Measurements from ENCODE around the gene GPT2. TPM values are rescaled to one million over a fixed set of nuclear protein-coding genes. Genes with fewer than 3 reads are reported as not detected.

The GPT2 gene
- total RNA-seq, 2 experiments from 2014 or later, result 0.47 TPM; not detected in 1

DNA sequence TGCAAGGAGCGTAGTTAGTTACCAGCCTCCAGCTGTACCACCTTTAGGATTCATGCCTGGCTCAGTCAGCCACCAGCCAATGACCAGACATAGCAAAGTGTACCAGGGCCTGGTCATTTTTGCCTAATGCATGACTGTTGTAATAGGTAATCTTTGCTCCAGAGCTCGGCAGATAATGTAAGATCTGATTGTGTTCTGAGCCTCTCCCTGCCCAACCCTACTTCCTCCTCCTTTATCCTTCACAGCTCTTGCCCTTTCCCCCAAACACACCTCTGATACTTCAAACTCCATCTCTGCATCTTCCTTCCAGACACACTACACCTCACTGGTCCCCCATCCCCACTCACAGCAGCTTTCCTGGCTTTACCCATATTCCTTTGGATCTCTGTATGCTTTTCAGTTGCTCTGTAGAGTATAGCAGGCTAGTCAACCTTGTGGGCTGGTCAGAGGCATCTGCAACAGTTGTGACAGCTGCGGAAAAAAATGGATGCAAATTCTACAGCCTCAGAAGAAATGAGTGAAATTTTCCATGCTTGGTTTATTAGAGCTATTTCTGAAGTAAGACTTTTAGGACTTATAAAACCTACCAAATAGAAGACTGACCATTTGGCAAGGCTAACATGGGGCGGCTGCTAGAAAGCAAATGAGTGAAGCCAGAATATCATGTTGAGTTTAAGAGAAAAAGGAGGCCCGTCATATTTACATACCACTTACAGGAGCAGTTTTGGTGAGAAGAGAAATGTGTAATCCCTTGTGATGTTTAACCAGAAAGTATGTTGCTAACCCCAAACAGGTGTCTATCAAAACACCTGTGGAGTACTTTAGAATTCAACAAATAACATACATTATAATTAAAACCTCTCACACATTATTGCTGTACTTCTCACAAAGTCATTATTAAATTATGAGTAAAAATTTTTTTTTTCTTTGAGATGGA is 33.3 kb upstream of the GPT2 start:
- Mint-ChIP-seq H3K27ac (no peak overlapping the region), H3K27me3 (peaks cover 13% of the 10 kb centered on the region), H3K9me3 (no peaks in the 10 kb centered on the region), H3K4me3 (no peak overlapping the region), H3K36me3 (ENCODE audit: low read depth) (no peaks in the 10 kb centered on the region), H3K4me1 (ENCODE audit: low read depth) (no peaks in the 10 kb centered on the region)
- DNase-seq, result no peak
- Histone ChIP-seq H3K4me3 (ENCODE audit: low read length) (no peak overlapping the region), H3K27me3 (ENCODE audit: control insufficient read depth in 1 of 2, insufficient read depth in 2 of 2, low read length in 2 of 2) (peaks cover 3% of the 10 kb centered on the region in 2 experiments), H3K4me1 (ENCODE audit: insufficient read depth, low read length) (no peaks in the 10 kb centered on the region), H3K9me3 (ENCODE audit: control insufficient read depth in 1 of 2, insufficient read depth in 1 of 2, low read length in 2 of 2) (no peaks in the 10 kb centered on the region), H3K27ac (ENCODE audit: low read depth in 1 of 2, low read length in 2 of 2) (no peak overlapping the region), H3K36me3 (ENCODE audit: insufficient read depth, low read length) (no peaks in the 10 kb centered on the region)
- CTCF ChIA-PET, result no interaction called here
- intact Hi-C loops (cut with DNase I, micrococcal nuclease), result loop anchor here in 1 of 2 experiments (5.0 kb wide), 1 partner anchor 1311 kb away; no protein-coding TSS in a partner anchor
- TF ChIP-seq, protein P1, sequence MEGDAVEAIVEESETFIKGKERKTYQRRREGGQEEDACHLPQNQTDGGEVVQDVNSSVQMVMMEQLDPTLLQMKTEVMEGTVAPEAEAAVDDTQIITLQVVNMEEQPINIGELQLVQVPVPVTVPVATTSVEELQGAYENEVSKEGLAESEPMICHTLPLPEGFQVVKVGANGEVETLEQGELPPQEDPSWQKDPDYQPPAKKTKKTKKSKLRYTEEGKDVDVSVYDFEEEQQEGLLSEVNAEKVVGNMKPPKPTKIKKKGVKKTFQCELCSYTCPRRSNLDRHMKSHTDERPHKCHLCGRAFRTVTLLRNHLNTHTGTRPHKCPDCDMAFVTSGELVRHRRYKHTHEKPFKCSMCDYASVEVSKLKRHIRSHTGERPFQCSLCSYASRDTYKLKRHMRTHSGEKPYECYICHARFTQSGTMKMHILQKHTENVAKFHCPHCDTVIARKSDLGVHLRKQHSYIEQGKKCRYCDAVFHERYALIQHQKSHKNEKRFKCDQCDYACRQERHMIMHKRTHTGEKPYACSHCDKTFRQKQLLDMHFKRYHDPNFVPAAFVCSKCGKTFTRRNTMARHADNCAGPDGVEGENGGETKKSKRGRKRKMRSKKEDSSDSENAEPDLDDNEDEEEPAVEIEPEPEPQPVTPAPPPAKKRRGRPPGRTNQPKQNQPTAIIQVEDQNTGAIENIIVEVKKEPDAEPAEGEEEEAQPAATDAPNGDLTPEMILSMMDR (IDR thresholded peaks at IDR 0.05), result no peak
- POLR2A ChIA-PET, result no interaction called here
- ATAC-seq (ENCODE audit: poor library complexity), result no peak

DNA sequence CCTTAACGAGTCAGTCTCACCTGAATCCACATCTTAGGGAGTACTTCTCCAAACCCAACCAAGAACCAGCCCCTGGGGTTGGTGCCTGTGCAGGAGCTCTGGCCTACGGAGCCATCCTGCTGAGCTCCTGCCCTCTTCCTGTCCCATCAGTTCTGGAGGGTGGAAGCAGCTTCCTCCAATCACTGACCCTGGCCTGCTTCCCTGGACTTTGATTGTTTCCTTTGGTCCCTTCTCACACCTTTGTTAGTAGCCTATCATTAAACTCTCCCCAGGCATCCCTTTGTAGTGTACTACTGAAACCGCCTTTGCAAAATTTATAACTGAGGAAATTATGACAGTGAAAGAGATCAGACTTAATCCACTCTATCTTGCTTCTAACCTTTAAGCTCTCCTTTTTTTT is 32.0 kb upstream of the GPT2 start:
- H3K36me3 ChIP-seq (ENCODE audit: insufficient read depth, low read length), result no peaks in the 10 kb centered on the region
- H3K4me3 ChIP-seq (ENCODE audit: low read length), result no peak overlapping the region
- ChIA-PET CTCF (interaction anchor here (1.0 kb wide), 1 partner anchor 58 kb away, joined by 3 read pairs; no protein-coding TSS in a partner anchor), POLR2A (no interaction called here)
- no peak overlapping the region for H3K27ac ChIP-seq (ENCODE audit: low read depth in 1 of 2, low read length in 2 of 2)
- DNase-seq, result no peak
- Mint-ChIP-seq H3K27ac (no peak overlapping the region), H3K4me1 (ENCODE audit: low read depth) (no peaks in the 10 kb centered on the region), H3K36me3 (ENCODE audit: low read depth) (no peaks in the 10 kb centered on the region), H3K27me3 (peaks cover 10% of the 10 kb centered on the region), H3K9me3 (no peaks in the 10 kb centered on the region), H3K4me3 (no peak overlapping the region)
- TF ChIP-seq, protein P1 (IDR thresholded peaks at IDR 0.05), result no peak
- no peak for ATAC-seq (ENCODE audit: poor library complexity)
- no peaks in the 10 kb centered on the region for H3K4me1 ChIP-seq (ENCODE audit: insufficient read depth, low read length)
- peaks cover under 1 to 3% of the 10 kb centered on the region in 2 experiments for H3K27me3 ChIP-seq (ENCODE audit: control insufficient read depth in 1 of 2, insufficient read depth in 2 of 2, low read length in 2 of 2)
- no peaks in the 10 kb centered on the region for H3K9me3 ChIP-seq (ENCODE audit: control insufficient read depth in 1 of 2, insufficient read depth in 1 of 2, low read length in 2 of 2)
- intact Hi-C loops (cut with DNase I, micrococcal nuclease), result loop anchor here in 1 of 2 experiments (5.0 kb wide), 1 partner anchor 1310 kb away; no protein-coding TSS in a partner anchor

DNA sequence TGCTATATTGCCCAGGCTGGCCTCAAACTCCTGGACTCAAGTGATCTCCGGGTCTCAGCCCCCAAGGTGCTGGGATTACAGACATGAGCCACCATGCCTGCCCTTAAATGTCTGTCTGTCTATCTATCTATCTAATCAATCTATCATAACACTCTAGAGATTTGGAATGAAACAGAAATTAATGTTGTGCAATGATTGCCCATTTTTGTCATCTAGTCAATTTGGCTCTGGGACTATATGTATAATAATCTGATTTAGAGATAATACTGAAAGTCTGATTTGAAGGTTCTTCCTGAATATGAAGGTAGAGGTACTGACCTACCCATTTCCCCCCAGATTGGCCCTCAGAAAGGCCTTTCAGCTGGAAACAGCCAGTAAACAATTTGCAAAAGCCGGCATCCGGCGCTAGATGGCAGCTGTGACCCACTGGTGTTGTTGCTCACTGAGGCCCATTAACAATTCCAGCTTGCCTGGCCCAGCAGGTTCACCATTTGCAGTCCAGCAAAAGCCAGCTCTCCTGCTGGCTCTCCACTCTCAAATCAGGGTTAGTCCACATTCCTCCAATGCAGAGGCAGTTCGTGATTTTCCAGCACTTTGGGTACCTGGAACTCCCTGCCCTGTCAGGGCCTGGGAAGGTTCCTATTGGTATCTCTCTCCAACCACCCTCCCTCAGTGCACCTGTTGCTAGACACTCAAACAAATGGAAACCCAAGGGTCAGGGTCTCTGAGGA is 30.3 kb upstream of the GPT2 start:
- ChIA-PET CTCF (interaction anchor here (1.0 to 1.6 kb wide), 5 partner anchors 23 to 1311 kb away, joined by 3 to 20 read pairs (median 5); no protein-coding TSS in a partner anchor), POLR2A (no interaction called here)
- no peaks in the 10 kb centered on the region for H3K36me3 Mint-ChIP-seq (ENCODE audit: low read depth)
- H3K27ac ChIP-seq (ENCODE audit: low read depth in 1 of 2, low read length in 2 of 2), result no peak overlapping the region
- H3K9me3 Mint-ChIP-seq, result no peaks in the 10 kb centered on the region
- DNase-seq (peak; percentile 30 to 74 (median 52)), ATAC-seq (ENCODE audit: poor library complexity) (no peak)
- no peaks in the 10 kb centered on the region for H3K4me1 ChIP-seq (ENCODE audit: insufficient read depth, low read length)
- peaks cover 3% of the 10 kb centered on the region for H3K27me3 Mint-ChIP-seq
- intact Hi-C loops (cut with DNase I, micrococcal nuclease), result loop anchor here (1.0 to 5.0 kb wide), 2 partner anchors 55 to 1308 kb away; no protein-coding TSS in a partner anchor
- H3K9me3 ChIP-seq (ENCODE audit: control insufficient read depth in 1 of 2, insufficient read depth in 1 of 2, low read length in 2 of 2), result no peaks in the 10 kb centered on the region
- H3K27ac Mint-ChIP-seq, result no peak overlapping the region
- TF ChIP-seq, protein P1 (IDR thresholded peaks at IDR 0.05), result peak; percentile 61
- no peaks in the 10 kb centered on the region for H3K27me3 ChIP-seq (ENCODE audit: control insufficient read depth in 1 of 2, insufficient read depth in 2 of 2, low read length in 2 of 2)
- no peaks in the 10 kb centered on the region for H3K36me3 ChIP-seq (ENCODE audit: insufficient read depth, low read length)
- H3K4me3 ChIP-seq (ENCODE audit: low read length), result no peak overlapping the region
- no peak overlapping the region for H3K4me3 Mint-ChIP-seq
- H3K4me1 Mint-ChIP-seq (ENCODE audit: low read depth), result no peaks in the 10 kb centered on the region
